K562 (cell line): ENCODE results near the gene TTLL11. TPM values are rescaled to one million over a fixed set of nuclear protein-coding genes. Genes with fewer than 3 reads are reported as not detected.

ENCODE experiments used
- ATAC-seq: fragments of 200-7000 bp; cut with Tn5 transposase; 3 replicates; pipeline ENCODE4 v1.9.1; 2020; ENCODE audit warnings: moderate library complexity
- BruUV-seq: library from RNA; stranded (reverse); fragments of 400-500 nt; replicated peaks from 2 replicates; lab custom pipeline; 2021; lab: Mats Ljungman, UMichigan
- CTCF ChIA-PET: fragments of 300-600 bp; formaldehyde crosslinking; extraction: SDS; loops from one replicate; lab custom pipeline; 2021; ENCODE audit warnings: low intra/inter-chr PET ratio; lab: Yijun Ruan, JAX
- POLR2A ChIA-PET: fragments of 300-600, 350-650 bp; sonication (Branson Sonifier 250); formaldehyde crosslinking; extraction: SDS; loops from one replicate; lab custom pipeline; 2021; ENCODE audit warnings: antibody characterized with exemption, inconsistent platforms; lab: Yijun Ruan, JAX
- DNase-seq, 4 experiments: peaks; one replicate each; pipeline versions ENCODE4 v3.0.0 to v3.0.0-alpha.2; 2011 to 2018; ENCODE audit warnings: low spot score in 3 of 4, mixed read lengths in 3 of 4; ENCODE audit errors: extremely low read depth in 1 of 4
- FAIRE-seq: peaks from 2 replicates; lab custom pipeline; 2011; peaks lifted over from hg19 to GRCh38; lab: Jason Lieb, UNC
- H2AFZ ChIP-seq: 2 replicates; pipeline ENCODE4 v1.6.0; 2011; ENCODE audit warnings: low read depth, low read length, control low read depth, inconsistent platforms
- H3K27ac ChIP-seq: fragments of 200-600 bp; 3 replicates; pipeline ENCODE4 v1.8.0; 2011; ENCODE audit warnings: low read depth, mild to moderate bottlenecking, control low read depth, inconsistent platforms, low read length, moderate library complexity, mixed read lengths; ENCODE audit errors: extremely low read depth
- H3K27me3 ChIP-seq, 2 experiments: fragments of 300-600 bp in 1 of 2; 2 replicates in 1 of 2; 3 replicates in 1 of 2; pipeline versions ENCODE4 v1.6.0 to v1.8.0; 2011; ENCODE audit warnings: inconsistent platforms in 2 of 2, low read length in 2 of 2, mild to moderate bottlenecking in 1 of 2, mixed read lengths in 1 of 2, moderate library complexity in 1 of 2; ENCODE audit not compliant: control insufficient read depth in 2 of 2, insufficient read depth in 2 of 2
- H3K36me3 ChIP-seq: fragments of 300-600 bp; 3 replicates; pipeline ENCODE4 v1.8.0; 2011; ENCODE audit warnings: mild to moderate bottlenecking, low read length, inconsistent platforms; ENCODE audit not compliant: control insufficient read depth, insufficient read depth
- H3K4me1 ChIP-seq, 2 experiments: fragments of 200-600 bp in 1 of 2; replicated peaks in 1 of 2; 2 replicates in 1 of 2; 3 replicates in 1 of 2; pipeline versions ENCODE4 v1.5.1 to v1.8.0; 2011; ENCODE audit warnings: inconsistent platforms in 2 of 2, low read length in 2 of 2, mild to moderate bottlenecking in 1 of 2, mixed read lengths in 1 of 2, moderate library complexity in 1 of 2; ENCODE audit not compliant: control insufficient read depth in 2 of 2, insufficient read depth in 2 of 2
- H3K4me2 ChIP-seq: 2 replicates; pipeline ENCODE4 v1.6.1; 2011; ENCODE audit warnings: low read length, control low read depth, inconsistent platforms, mixed read lengths; ENCODE audit not compliant: insufficient read depth
- H3K4me3 ChIP-seq: fragments of 200-600 bp; sonication (generic), shearing (Covaris generic); 2 replicates; pipeline ENCODE4 v1.5.1; 2016; ENCODE audit warnings: control low read depth, inconsistent platforms
- H3K79me2 ChIP-seq: fragments of 200-600 bp; 3 replicates; pipeline ENCODE4 v1.8.0; 2011; ENCODE audit warnings: low read length, inconsistent platforms; ENCODE audit not compliant: control insufficient read depth, insufficient read depth
- H3K9ac ChIP-seq, 2 experiments: 2 replicates each; pipeline versions ENCODE4 v1.6.0 to v1.6.1; 2011; ENCODE audit warnings: low read depth in 2 of 2, low read length in 2 of 2, control low read depth in 1 of 2, inconsistent platforms in 1 of 2, mild to moderate bottlenecking in 1 of 2, mixed read lengths in 1 of 2; ENCODE audit not compliant: insufficient read depth in 1 of 2
- H3K9me1 ChIP-seq: one replicate; pipeline ENCODE4 v1.6.0; 2011; ENCODE audit warnings: inconsistent platforms, mild to moderate bottlenecking, low read length, moderate library complexity; ENCODE audit not compliant: control insufficient read depth, insufficient read depth
- H3K9me3 ChIP-seq: replicated peaks from 2 replicates; pipeline ENCODE4 v1.5.1; 2011; ENCODE audit warnings: low read depth, low read length, inconsistent platforms; ENCODE audit not compliant: control insufficient read depth, insufficient read depth
- H4K20me1 ChIP-seq: replicated peaks from 2 replicates; pipeline ENCODE4 v1.6.1; 2011; ENCODE audit warnings: low read length, inconsistent platforms, mixed read lengths; ENCODE audit not compliant: control insufficient read depth, insufficient read depth
- EP300 ChIP-seq: IDR thresholded peaks from 2 replicates; pipeline ENCODE4 v1.6.1; 2012; ENCODE audit warnings: low read length, improper control_type of control experiment
- ESRRA ChIP-seq: fragments of 450-650 bp; IDR thresholded peaks from 2 replicates; pipeline ENCODE4 v1.6.1; 2014; ENCODE audit warnings: low read depth, mild to moderate bottlenecking, moderate library complexity, borderline replicate concordance
- FOXO4 ChIP-seq: fragments of 450-650 bp; formaldehyde crosslinking; IDR thresholded peaks from 2 replicates; pipeline ENCODE4 v1.4.0; 2020; ENCODE audit warnings: mild to moderate bottlenecking, moderate library complexity
- PML ChIP-seq: IDR thresholded peaks from 2 replicates; pipeline ENCODE4 v1.6.1; 2012; ENCODE audit warnings: low read length, inconsistent platforms
- POLR3A ChIP-seq: IDR thresholded peaks from 2 replicates; pipeline ENCODE4 v1.6.1; 2011; ENCODE audit warnings: borderline replicate concordance, mild to moderate bottlenecking, moderate library complexity; ENCODE audit not compliant: insufficient read length, insufficient read depth; ENCODE audit errors: extremely low read depth
- RFX5 ChIP-seq: IDR thresholded peaks from 2 replicates; pipeline ENCODE4 v1.6.1; 2011; ENCODE audit warnings: low read depth, mild to moderate bottlenecking, improper control_type of control experiment, low read length
- RREB1 ChIP-seq: fragments of 250-450 bp; sonication (Bioruptor Pico); IDR thresholded peaks from 2 replicates; pipeline ENCODE4 v1.4.0; 2020
- RUNX1 ChIP-seq: sonication (generic); IDR thresholded peaks from 2 replicates; pipeline ENCODE4 v1.6.1; 2016; ENCODE audit warnings: antibody characterized with exemption, low read depth
- SIN3B ChIP-seq: fragments of 450-650 bp; IDR thresholded peaks from 2 replicates; pipeline ENCODE4 v1.6.1; 2017; ENCODE audit warnings: low read depth, mild to moderate bottlenecking, moderate library complexity
- ZBTB9 ChIP-seq: fragments of 450-650 bp; formaldehyde crosslinking; IDR thresholded peaks from 2 replicates; pipeline ENCODE4 v1.4.0; 2020; ENCODE audit warnings: mild to moderate bottlenecking, moderate library complexity
- ZFPM2 ChIP-seq: fragments of 250-450 bp; sonication (Bioruptor Pico); IDR thresholded peaks from 2 replicates; pipeline ENCODE4 v1.5.1; 2022; ENCODE audit warnings: mild to moderate bottlenecking
- ZNF3 ChIP-seq: fragments of 250-450 bp; sonication (Bioruptor Pico); IDR thresholded peaks from 2 replicates; pipeline ENCODE4 v1.5.0; 2021; ENCODE audit warnings: mild to moderate bottlenecking, moderate library complexity
- ZNF76 ChIP-seq: fragments of 250-450 bp; sonication (Bioruptor Pico); IDR thresholded peaks from 2 replicates; pipeline ENCODE4 v1.4.0; 2020; ENCODE audit warnings: mild to moderate bottlenecking, moderate library complexity, borderline replicate concordance
- WGBS: fragments of 100-300 bp; shearing (Covaris generic); methylation state at CpG from one replicate; pipeline ENCODE4 v1.1.6; 2016; ENCODE audit warnings: low coverage, mixed read lengths; ENCODE audit not compliant: insufficient coverage; ENCODE audit errors: missing lambda C conversion rate; 5-methylcytosine and 5-hydroxymethylcytosine counted together
- in situ Hi-C: fragments of 300-500 bp; cut with MboI; formaldehyde crosslinking; loops from 4 replicates; pipeline ENCODE4 v1.15.0; 2018; ENCODE audit warnings: inconsistent platforms, mixed read lengths
- intact Hi-C: fragments of 100-400 bp; cut with micrococcal nuclease; formaldehyde crosslinking; loops from 2 replicates; pipeline ENCODE4 v1.14.2; 2022
- polyA plus RNA-seq, 8 experiments: library from polyadenylated mRNA; depleted of rRNA in 4 of 8; stranded (reverse) in 5 of 8; unstranded in 3 of 8; fragments of >200 nt; fragmentation: Nextera tagmentation in 2 of 8; fragmentation: Illumina TruSeq in 1 of 8; extraction: Ambion mirVana in 2 of 8; extraction: Trizol in 1 of 8; gene quantifications; 2 replicates each; pipeline versions ENCODE4 v1.2.1 to v1.2.3, GENCODE V29; 2011 to 2014; ENCODE audit warnings: inconsistent platforms in 1 of 8, missing spikeins in 1 of 8
- total RNA-seq, 7 experiments: library from RNA; depleted of rRNA in 6 of 7; stranded (reverse); fragments of >200 nt in 6 of 7; fragmentation: Illumina TruSeq in 2 of 7; extraction: Trizol in 2 of 7; gene quantifications; 2 replicates each; pipeline versions ENCODE4 v1.2.1 to v1.2.3, GENCODE V29; 2011 to 2021; ENCODE audit warnings: low replicate concordance in 1 of 7

TTLL11 gene
- total and polyA plus RNA-seq, 9 of the 15 experiments (the other 6 are each of a cell fraction or from before 2014, with no cell fraction given) = 0.83 to 4.4 (median 2.7) TPM

- no peak for TF ChIP-seq RREB1 (CRISPR knock-in tag)
- no peak for TF ChIP-seq PML
- no peak for TF ChIP-seq ESRRA
Measured at GRCh38 chr9:121814594-121814993, 278.5 kb downstream of the TTLL11 start (continued).

GRCh38 chr9:121813519-121814210 is 279.4 kb downstream of the TTLL11 start:
- DNase-seq = no peak
- no peak for FAIRE-seq
- Histone ChIP-seq H3K27ac (no peak overlapping the region), H3K27me3 (peaks cover 17 to 82% of the 10 kb centered on the region in 2 experiments), H3K4me2 (no peak overlapping the region), H3K9me1 (no peaks in the 10 kb centered on the region), H3K9ac (no peak overlapping the region), H2AFZ (no peak overlapping the region), H3K4me1 (no peaks in the 10 kb centered on the region), H3K9me3 (no peaks in the 10 kb centered on the region), H3K4me3 (no peak overlapping the region), H4K20me1 (peaks cover 5% of the 10 kb centered on the region; the same call in 1 of the 2 replicates), H3K36me3 (no peaks in the 10 kb centered on the region), H3K79me2 (no peaks in the 10 kb centered on the region)
- 2% methylated on average over 11 of the region's 13 CpGs for WGBS
- in situ Hi-C loops (no loop called here), intact Hi-C loops (no loop called here)
- ChIA-PET CTCF (no interaction called here), POLR2A (interaction anchor here (1.6 kb wide), 1 partner anchor 9 kb away, joined by 4 read pairs; no protein-coding TSS in a partner anchor)
- ATAC-seq = no peak
- BruUV-seq = no TSS peak
- TF ChIP-seq POLR3A (no peak), ZNF3 (CRISPR knock-in tag) (no peak), SIN3B (no peak), RFX5 (no peak), ZFPM2 (no peak), FOXO4 (no peak), ZNF76 (CRISPR knock-in tag) (no peak), RUNX1 (no peak), ZBTB9 (CRISPR knock-in tag) (no peak), EP300 (no peak)
